ENCODE measurements around the gene SPATC1L. TPM values are rescaled to one million over a fixed set of nuclear protein-coding genes. Genes with fewer than 3 reads are reported as not detected.

SPATC1L gene
- total RNA-seq, 1 experiment from 2014 or later = 36.0 TPM

- no peak overlapping the region for H2BK120ac ChIP-seq (ENCODE audit: low read depth, low read length, poor library complexity, severe bottlenecking)
- no peak overlapping the region for H2AFZ ChIP-seq (ENCODE audit: low read length)
- no peak overlapping the region for H2BK15ac ChIP-seq (ENCODE audit: low read depth, low read length)
- DNase-seq = peak; percentile 20
- no peak overlapping the region for H2BK12ac ChIP-seq (ENCODE audit: insufficient read length, low read depth, low read length)
- no peaks in the 10 kb centered on the region for H3K23me2 ChIP-seq (ENCODE audit: insufficient read length, low read depth, low read length, poor library complexity, severe bottlenecking)
- Mint-ChIP-seq H3K9me3 (peaks cover 10 to 18% of the 10 kb centered on the region in 2 experiments), H3K4me1 (peaks cover under 1 to 4% of the 10 kb centered on the region in 2 experiments), H3K36me3 (ENCODE audit: insufficient read depth in 1 of 3, low read depth in 3 of 3) (peaks cover 34 to 51% (median 43%) of the 10 kb centered on the region in 3 experiments), H3K4me3 (no peak overlapping the region), H3K27me3 (ENCODE audit: low read depth) (no peaks in the 10 kb centered on the region), H3K27ac (no peak overlapping the region; a peak in 2 of 7 replicates)
- H4K91ac ChIP-seq (ENCODE audit: insufficient read length, low read depth, low read length) = no peak overlapping the region
- H3K4ac ChIP-seq (ENCODE audit: low read depth, low read length) = no peak overlapping the region
- no peak overlapping the region for H3K9ac ChIP-seq (ENCODE audit: extremely low read depth, insufficient read length, low read length)
- no peaks in the 10 kb centered on the region for H3K79me2 ChIP-seq (ENCODE audit: insufficient read depth, low read length)
- TF ChIP-seq CTCF (conservative IDR thresholded peaks at IDR 0.05) = no peak
- H3K23ac ChIP-seq (ENCODE audit: insufficient read length, low read depth, low read length) = no peak overlapping the region
- H3K18ac ChIP-seq (ENCODE audit: insufficient read length, low read depth, low read length) = no peak overlapping the region
- H3K4me1 ChIP-seq (ENCODE audit: insufficient read depth, low read length) = no peaks in the 10 kb centered on the region
- H4K20me1 ChIP-seq (ENCODE audit: control insufficient read depth, insufficient read depth, insufficient read length) = no peaks in the 10 kb centered on the region
- no peak overlapping the region for H2AK5ac ChIP-seq (ENCODE audit: insufficient read length, low read length)
- H2BK5ac ChIP-seq (ENCODE audit: insufficient read length, low read length) = no peak overlapping the region
- no CpG with 5 or more reads among the region's 20 CpGs for WGBS (ENCODE audit: extremely low coverage, insufficient read length, low lambda C conversion rate)
- H4K5ac ChIP-seq (ENCODE audit: insufficient read length, low read depth, low read length) = no peak overlapping the region
- H2BK20ac ChIP-seq (ENCODE audit: low read depth, low read length, poor library complexity, severe bottlenecking) = no peak overlapping the region
- H3K79me1 ChIP-seq (ENCODE audit: insufficient read depth, low read depth, low read length, poor library complexity, severe bottlenecking) = no peaks in the 10 kb centered on the region
- H3K4me2 ChIP-seq (ENCODE audit: insufficient read depth, insufficient read length, low read length) = no peak overlapping the region
- no peak overlapping the region for H3K27ac ChIP-seq (ENCODE audit: insufficient read length, low read depth, low read length)
- H3T11ph ChIP-seq (ENCODE audit: low read length) = no peak overlapping the region
- no peak overlapping the region for H4K8ac ChIP-seq (replicated peaks; ENCODE audit: insufficient read length, low read depth, low read length)
- no peak overlapping the region for H3K56ac ChIP-seq (ENCODE audit: insufficient read length, low read depth, low read length)
- H3K9me3 ChIP-seq (ENCODE audit: control insufficient read depth, low read depth, low read length) = no peaks in the 10 kb centered on the region
- H3K27me3 ChIP-seq (ENCODE audit: insufficient read depth, low read length) = no peaks in the 10 kb centered on the region
- H3K14ac ChIP-seq (ENCODE audit: insufficient read depth, low read length) = no peak overlapping the region; the same call in 1 of the 2 replicates
Measured at GRCh38 chr21:46112725-46113215, 71.5 kb downstream of the SPATC1L start.

All from H9 (cell line).